HK-2 (cell line): ENCODE data around the gene RPH3AL.
"Not testable (repeated sequence)": the region's sequence is repeated elsewhere in the genome, so short reads cannot be mapped to it uniquely, and the experiment has no call there.

Experiments used
- DNase-seq: peaks from one replicate; pipeline ENCODE4 v3.0.0-alpha.2; 2018; ENCODE audit not compliant: unreplicated experiment

RPH3AL gene

DNA sequence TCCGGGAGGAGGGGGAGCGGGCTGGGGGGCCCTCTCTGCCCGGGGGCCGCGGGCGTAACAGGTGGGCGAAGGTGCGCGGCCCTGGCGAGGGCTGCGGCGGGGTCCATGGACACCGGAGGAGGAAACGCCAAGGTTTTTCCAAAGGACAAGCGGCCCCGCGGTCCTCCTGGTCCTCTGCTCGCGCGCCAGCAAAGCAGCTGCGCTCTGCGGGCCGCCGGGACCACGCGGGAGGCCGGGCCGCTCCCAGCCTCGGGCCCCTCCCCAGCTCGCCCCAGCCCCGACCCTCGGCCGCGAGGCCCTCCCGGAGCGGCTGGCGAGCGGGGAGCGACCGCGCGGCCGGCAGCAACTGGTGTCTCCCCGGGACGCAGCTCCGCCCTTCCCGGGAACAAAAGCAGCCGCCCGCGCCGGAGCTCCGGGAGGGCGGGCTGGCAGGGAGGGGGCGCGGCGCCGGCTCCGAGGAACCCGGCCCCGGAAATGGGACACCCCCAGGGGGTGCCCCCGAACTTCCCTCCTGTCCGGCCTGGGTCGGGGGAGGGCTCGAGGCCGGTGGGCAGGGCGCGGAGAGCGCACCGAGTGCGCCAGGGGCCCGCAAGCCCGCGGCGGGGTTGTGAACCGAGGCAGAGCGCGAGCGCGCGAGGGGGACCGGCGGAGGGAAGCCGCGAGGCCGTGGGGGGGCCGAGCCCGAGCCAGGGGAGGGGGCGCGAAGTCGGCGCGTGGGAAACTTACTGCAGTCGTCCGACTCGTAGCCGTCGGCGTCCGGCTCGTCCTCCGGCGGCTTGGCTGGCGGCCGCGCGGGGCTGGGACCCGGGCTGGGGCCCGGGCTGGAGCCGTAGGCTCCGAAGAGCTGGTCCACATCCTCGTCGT lies 172.0 kb downstream of the RPH3AL start:
- DNase-seq = no peak

- DNase-seq = no peak
These were observed 172.7 kb downstream of the RPH3AL start for GRCh38 chr17:179781-180380.

DNA sequence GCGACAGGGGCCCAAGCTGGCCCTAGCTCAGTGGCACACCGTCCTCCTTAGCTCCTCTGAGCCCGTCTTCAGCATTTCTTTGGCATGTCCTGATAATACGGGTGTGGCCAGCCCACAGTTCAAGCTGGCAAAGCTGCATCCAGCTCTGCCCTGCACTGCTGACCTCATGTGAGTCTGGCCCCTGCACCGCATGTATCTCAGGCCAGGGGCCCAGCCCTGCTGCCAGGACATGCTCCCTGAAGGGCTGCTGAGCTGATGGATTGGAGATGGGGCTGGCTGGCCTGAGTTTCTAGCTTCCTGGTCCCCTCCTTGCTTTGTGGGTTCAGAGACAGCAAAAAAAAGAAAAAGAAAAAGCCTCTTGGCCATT lies 173.6 kb downstream of the RPH3AL start:
- no peak for DNase-seq

- no peak for DNase-seq
These were observed 174.1 kb downstream of the RPH3AL start for GRCh38 chr17:178292-179065.

GRCh38 chr17:177762-178161 lies 174.8 kb downstream of the RPH3AL start:
- DNase-seq = no peak

- DNase-seq = no peak
These were observed 175.5 kb downstream of the RPH3AL start for GRCh38 chr17:177155-177554.

- no peak for DNase-seq
These were observed 179.3 kb downstream of the RPH3AL start for GRCh38 chr17:173166-173911.

- DNase-seq = no peak
These were observed 180.2 kb downstream of the RPH3AL start for GRCh38 chr17:172401-172800.

DNA sequence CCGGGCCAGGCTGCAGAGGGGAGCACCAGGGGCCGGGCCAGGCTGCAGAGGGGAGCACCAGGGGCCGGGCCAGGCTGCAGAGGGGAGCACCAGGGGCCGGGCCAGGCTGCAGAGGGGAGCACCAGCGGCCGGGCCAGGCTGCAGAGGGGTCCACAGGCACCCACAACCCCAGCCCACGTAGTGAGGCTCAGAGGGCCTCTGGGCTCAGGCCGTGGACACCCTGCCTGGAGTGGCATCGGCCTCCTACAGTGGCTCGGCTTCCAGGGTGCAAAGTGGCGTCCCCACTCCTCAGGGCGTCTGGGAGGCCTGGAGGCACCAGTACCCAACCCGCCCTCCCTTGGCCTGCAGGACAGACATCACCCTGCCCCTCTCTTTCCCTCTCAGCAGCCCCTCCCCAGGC lies 180.7 kb downstream of the RPH3AL start:
- DNase-seq = no peak

GRCh38 chr17:170130-170670 lies 182.4 kb downstream of the RPH3AL start:
- no peak for DNase-seq

DNA sequence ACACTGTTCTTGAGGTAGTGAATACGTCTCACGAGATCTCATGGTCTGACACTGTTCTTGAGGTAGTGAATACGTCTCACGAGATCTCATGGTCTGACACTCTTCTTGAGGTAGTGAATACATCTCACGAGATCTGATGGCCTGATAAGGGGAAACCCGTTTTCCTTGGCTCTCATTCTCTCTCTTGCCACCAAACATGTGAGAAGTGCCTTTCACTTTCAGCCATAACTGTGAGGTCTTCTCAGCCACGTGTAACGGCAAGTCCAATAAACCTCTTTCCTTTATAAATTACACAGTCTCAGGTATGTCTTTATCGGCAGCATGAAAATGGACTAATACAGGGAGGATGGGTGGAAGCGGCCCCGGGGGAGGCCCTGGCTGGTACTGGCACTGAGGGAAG lies 184.0 kb downstream of the RPH3AL start:
- DNase-seq = not testable (repeated sequence)

DNA sequence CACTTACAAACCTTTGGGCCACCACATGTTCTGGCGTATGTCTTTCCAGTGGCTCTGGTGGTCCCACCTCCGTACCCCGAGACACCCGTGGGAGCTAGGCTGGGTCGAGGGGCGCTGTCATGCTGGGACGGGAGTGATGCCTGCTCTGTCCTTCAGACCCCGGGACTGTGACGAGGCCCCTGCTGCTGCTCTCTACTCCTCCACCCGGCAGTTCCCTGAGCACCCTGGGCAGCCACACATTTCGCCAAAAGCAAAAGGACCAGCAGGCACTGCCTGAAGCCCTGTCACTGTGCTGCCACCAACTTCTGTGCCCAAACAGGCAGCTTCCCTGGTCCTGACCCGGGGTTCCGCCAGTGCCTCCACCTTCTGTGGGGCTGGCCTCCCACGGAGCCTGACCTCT lies 186.7 kb downstream of the RPH3AL start:
- DNase-seq = no peak

DNA sequence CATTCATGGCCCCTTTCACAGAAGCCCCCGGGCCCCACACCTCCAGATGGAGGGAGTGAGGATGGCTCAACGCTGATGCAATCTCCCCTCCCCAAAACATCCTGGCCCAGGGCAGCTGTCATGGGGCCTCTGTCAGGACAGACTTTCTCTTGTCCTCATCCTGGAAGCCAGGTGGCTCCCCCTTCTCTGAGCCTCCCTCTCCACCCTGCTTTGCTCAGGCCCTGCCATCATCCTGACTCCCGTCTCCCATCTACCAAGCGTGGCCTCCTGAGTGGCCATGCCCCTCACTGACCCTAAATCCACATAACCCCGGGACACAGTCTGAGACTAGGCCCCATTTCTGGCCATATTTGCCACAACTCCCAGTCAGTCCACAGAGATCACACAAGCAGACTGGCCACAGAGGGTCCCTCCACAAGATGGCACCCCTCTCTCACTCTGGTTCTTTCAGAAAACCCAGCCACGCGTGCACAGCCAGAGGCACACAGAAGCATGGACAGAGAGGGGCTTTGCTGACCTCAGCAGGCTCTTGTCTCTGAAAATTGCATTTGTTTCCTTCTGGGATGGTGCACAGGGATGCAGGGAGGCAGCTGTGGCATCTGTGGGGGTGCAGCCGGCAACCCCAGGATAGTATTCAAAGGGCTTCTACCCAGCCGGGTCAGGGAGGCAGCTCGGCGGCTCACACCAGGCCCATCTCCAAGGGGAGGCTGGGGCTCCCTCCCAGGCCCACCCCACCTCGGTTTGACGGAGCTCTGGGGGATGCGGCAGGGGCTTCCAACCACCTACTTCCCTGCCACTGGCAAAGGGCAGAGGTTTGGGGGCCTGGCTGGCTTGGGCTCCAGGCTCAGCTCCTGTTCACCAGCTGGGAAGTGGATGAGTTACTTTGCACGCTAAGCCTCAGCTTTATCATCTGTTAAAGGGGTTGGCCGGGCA lies 188.0 kb downstream of the RPH3AL start:
- peak; percentile 58 for DNase-seq

GRCh38 chr17:163514-164098 lies 189.0 kb downstream of the RPH3AL start:
- no peak for DNase-seq

GRCh38 chr17:162689-163088 lies 189.9 kb downstream of the RPH3AL start:
- no peak for DNase-seq
